ENCODE data around the gene ADAMTS5. TPM values are rescaled to one million over a fixed set of nuclear protein-coding genes. Genes with fewer than 3 reads are reported as not detected.

The ADAMTS5 gene
- total RNA-seq, 1 donor from 2014 or later = 30.4 TPM

DNA sequence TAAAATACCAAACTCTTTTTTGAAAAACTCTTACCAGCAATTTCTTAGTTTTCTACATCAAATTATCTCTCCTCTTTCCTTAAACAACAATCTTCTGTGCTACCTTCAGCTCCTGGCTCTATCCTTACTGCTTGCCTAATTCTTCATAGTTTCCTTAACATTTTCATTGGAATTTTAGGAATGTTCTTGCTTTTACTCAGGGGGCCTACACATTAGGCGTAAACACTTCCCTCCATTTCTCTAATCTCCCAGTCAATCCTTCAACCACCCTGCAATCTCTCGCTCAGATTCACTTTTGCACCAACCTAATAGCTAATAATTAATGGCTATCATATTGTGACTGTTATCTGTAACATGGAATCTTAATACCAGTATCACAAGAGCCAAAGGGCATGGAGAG is 50.1 kb downstream of the ADAMTS5 start:
- H3K27me3 Mint-ChIP-seq (ENCODE audit: low read depth) = no peaks in the 10 kb centered on the region
- H3K27ac Mint-ChIP-seq (ENCODE audit: unreplicated experiment) = no peak overlapping the region
- H3K4me1 Mint-ChIP-seq (ENCODE audit: low read depth) = peaks cover 16% of the 10 kb centered on the region
- H3K4me3 Mint-ChIP-seq (ENCODE audit: unreplicated experiment) = no peak overlapping the region
- H3K9me3 Mint-ChIP-seq (ENCODE audit: low read depth) = peaks cover 5% of the 10 kb centered on the region
- no peaks in the 10 kb centered on the region for H3K36me3 Mint-ChIP-seq (ENCODE audit: low read depth)
- no peak for TF ChIP-seq CTCF (IDR thresholded peaks at IDR 0.05)
- no peak for DNase-seq (ENCODE audit: low spot score)

GRCh38 chr21:26914557-26914956 is 52.3 kb downstream of the ADAMTS5 start:
- Mint-ChIP-seq H3K4me1 (ENCODE audit: low read depth) (peaks cover 23% of the 10 kb centered on the region), H3K36me3 (ENCODE audit: low read depth) (no peaks in the 10 kb centered on the region), H3K9me3 (ENCODE audit: low read depth) (peaks cover 5% of the 10 kb centered on the region), H3K4me3 (ENCODE audit: unreplicated experiment) (no peak overlapping the region), H3K27ac (ENCODE audit: unreplicated experiment) (no peak overlapping the region), H3K27me3 (ENCODE audit: low read depth) (no peaks in the 10 kb centered on the region)
- no peak for TF ChIP-seq CTCF (IDR thresholded peaks at IDR 0.05)
- DNase-seq (ENCODE audit: low spot score) = no peak

DNA sequence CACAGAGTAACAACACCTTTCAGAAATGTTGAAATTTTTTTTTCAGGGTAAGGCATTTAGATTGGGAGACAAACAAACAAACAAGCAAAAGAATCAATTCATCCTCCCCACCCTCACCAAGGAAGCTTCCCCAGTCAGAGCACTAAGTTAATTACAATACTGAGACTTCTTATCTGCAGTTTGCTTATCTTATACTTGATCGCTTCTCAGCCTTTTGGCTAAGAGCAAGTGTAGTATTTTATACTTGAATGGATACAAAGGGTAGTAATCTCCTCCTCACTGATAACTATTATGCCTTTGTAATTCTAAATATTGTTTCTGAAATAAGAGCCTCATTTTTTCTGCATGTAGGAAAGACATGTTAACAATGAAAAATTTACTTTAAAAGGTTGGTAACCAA is 54.4 kb downstream of the ADAMTS5 start:
- Mint-ChIP-seq H3K9me3 (ENCODE audit: low read depth) (peaks cover 5% of the 10 kb centered on the region), H3K4me1 (ENCODE audit: low read depth) (peaks cover 14% of the 10 kb centered on the region), H3K4me3 (ENCODE audit: unreplicated experiment) (no peak overlapping the region), H3K27ac (ENCODE audit: unreplicated experiment) (no peak overlapping the region), H3K27me3 (ENCODE audit: low read depth) (no peaks in the 10 kb centered on the region), H3K36me3 (ENCODE audit: low read depth) (no peaks in the 10 kb centered on the region)
- no peak for TF ChIP-seq CTCF (IDR thresholded peaks at IDR 0.05)
- no peak for DNase-seq (ENCODE audit: low spot score)

GRCh38 chr21:26909972-26910371 is 56.9 kb downstream of the ADAMTS5 start:
- no peak for DNase-seq (ENCODE audit: low spot score)
- no peak overlapping the region for H3K27ac Mint-ChIP-seq (ENCODE audit: unreplicated experiment)
- peaks cover 1% of the 10 kb centered on the region for H3K27me3 Mint-ChIP-seq (ENCODE audit: low read depth)
- H3K9me3 Mint-ChIP-seq (ENCODE audit: low read depth) = peaks cover 5% of the 10 kb centered on the region
- peak; percentile 68 for TF ChIP-seq CTCF (IDR thresholded peaks at IDR 0.05)
- H3K36me3 Mint-ChIP-seq (ENCODE audit: low read depth) = peaks cover 2% of the 10 kb centered on the region
- H3K4me3 Mint-ChIP-seq (ENCODE audit: unreplicated experiment) = no peak overlapping the region
- H3K4me1 Mint-ChIP-seq (ENCODE audit: low read depth) = peaks cover 7% of the 10 kb centered on the region

DNA sequence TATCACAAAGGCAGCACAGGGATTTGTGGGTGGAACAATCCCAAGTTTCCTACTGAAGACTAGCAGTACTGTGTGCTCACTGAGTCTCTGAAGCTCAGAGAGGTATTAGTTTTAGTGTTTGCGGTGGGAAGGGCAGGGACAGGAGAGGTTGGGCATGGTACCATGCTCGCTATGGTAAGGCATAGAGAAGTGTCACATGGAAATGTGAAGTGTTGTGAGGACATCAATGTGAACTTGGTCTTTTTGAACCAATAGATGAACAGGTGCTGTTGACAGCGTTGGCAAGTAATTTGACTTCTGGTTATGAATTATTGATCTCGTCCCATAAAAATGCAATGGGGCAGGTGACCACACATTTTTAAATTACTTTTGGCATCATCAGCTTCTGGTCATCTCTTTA is 65.9 kb downstream of the ADAMTS5 start:
- DNase-seq (ENCODE audit: low spot score) = no peak
- Mint-ChIP-seq H3K36me3 (ENCODE audit: low read depth) (peaks cover under 1% of the 10 kb centered on the region), H3K9me3 (ENCODE audit: low read depth) (no peaks in the 10 kb centered on the region), H3K4me3 (ENCODE audit: unreplicated experiment) (no peak overlapping the region), H3K27ac (ENCODE audit: unreplicated experiment) (no peak overlapping the region), H3K4me1 (ENCODE audit: low read depth) (peaks cover 14% of the 10 kb centered on the region), H3K27me3 (ENCODE audit: low read depth) (peaks cover under 1% of the 10 kb centered on the region)
- TF ChIP-seq CTCF (IDR thresholded peaks at IDR 0.05) = no peak

Data from chondrocyte (in vitro differentiated cells).